Liver (tissue), 3 donors: ENCODE results near the gene RASSF7.

Source experiments
- ATF3 ChIP-seq: IDR thresholded peaks from 2 replicates; pipeline ENCODE4 v1.6.1; 2016; ENCODE audit warnings: antibody characterized with exemption
- EGR1 ChIP-seq, 2 donors: IDR thresholded peaks; 2 replicates each; pipeline ENCODE4 v1.6.1; 2016 to 2018; ENCODE audit warnings: antibody characterized with exemption in 2 of 2, low read depth in 2 of 2
- FOXA1 ChIP-seq: IDR thresholded peaks from 2 replicates; pipeline ENCODE4 v1.6.1; 2016; ENCODE audit warnings: antibody characterized with exemption
- JUND ChIP-seq, 2 donors: IDR thresholded peaks; 2 replicates each; pipeline ENCODE4 v1.6.1; 2016; ENCODE audit warnings: antibody characterized with exemption in 2 of 2
- MAX ChIP-seq: IDR thresholded peaks from 2 replicates; pipeline ENCODE4 v1.6.1; 2016; ENCODE audit warnings: antibody characterized with exemption
- NR2F2 ChIP-seq: IDR thresholded peaks from 2 replicates; pipeline ENCODE4 v1.6.1; 2016; ENCODE audit warnings: antibody characterized with exemption
- RAD21 ChIP-seq, 2 donors: IDR thresholded peaks; 2 replicates each; pipeline ENCODE4 v1.6.1; 2016; ENCODE audit warnings: antibody characterized with exemption in 2 of 2, mild to moderate bottlenecking in 2 of 2
- SP1 ChIP-seq: IDR thresholded peaks from 2 replicates; pipeline ENCODE4 v1.6.1; 2018; ENCODE audit warnings: antibody characterized with exemption, mild to moderate bottlenecking
- TAF1 ChIP-seq: conservative IDR thresholded peaks from 2 replicates; pipeline ENCODE4 v1.6.1; 2016; ENCODE audit warnings: antibody characterized with exemption, mild to moderate bottlenecking
- YY1 ChIP-seq: IDR thresholded peaks from 2 replicates; pipeline ENCODE4 v1.6.1; 2016; ENCODE audit warnings: antibody characterized with exemption, mild to moderate bottlenecking
- TF ChIP-seq, protein P1 (sequence below): fragments of 150-350 bp; IDR thresholded peaks from 2 replicates; pipeline ENCODE4 v1.5.1; 2017; ENCODE audit warnings: improper control_type of control experiment, low read depth, low read length; ENCODE audit not compliant: missing input control
- TF ChIP-seq, protein P2 (sequence below): IDR thresholded peaks from 2 replicates; pipeline ENCODE4 v1.6.1; 2016; ENCODE audit warnings: antibody characterized with exemption
- TF ChIP-seq, protein P3 (sequence below): IDR thresholded peaks from 2 replicates; pipeline ENCODE4 v1.6.1; 2016; ENCODE audit warnings: antibody characterized with exemption, mild to moderate bottlenecking
- donor health status: healthy.
- donor health status: healthy.

GRCh38 chr11:532986-533585, 27.7 kb upstream of the RASSF7 start:
- TF ChIP-seq, protein P1, sequence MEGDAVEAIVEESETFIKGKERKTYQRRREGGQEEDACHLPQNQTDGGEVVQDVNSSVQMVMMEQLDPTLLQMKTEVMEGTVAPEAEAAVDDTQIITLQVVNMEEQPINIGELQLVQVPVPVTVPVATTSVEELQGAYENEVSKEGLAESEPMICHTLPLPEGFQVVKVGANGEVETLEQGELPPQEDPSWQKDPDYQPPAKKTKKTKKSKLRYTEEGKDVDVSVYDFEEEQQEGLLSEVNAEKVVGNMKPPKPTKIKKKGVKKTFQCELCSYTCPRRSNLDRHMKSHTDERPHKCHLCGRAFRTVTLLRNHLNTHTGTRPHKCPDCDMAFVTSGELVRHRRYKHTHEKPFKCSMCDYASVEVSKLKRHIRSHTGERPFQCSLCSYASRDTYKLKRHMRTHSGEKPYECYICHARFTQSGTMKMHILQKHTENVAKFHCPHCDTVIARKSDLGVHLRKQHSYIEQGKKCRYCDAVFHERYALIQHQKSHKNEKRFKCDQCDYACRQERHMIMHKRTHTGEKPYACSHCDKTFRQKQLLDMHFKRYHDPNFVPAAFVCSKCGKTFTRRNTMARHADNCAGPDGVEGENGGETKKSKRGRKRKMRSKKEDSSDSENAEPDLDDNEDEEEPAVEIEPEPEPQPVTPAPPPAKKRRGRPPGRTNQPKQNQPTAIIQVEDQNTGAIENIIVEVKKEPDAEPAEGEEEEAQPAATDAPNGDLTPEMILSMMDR: no peak
- TF ChIP-seq ATF3 (no peak), MAX (no peak), YY1 (no peak), TAF1 (no peak), RAD21 (IDR thresholded peaks at IDR 0.05) (no peak), EGR1 (IDR thresholded peaks at IDR 0.05; ENCODE audit: low read depth in 2 of 2) (no peak), FOXA1 (no peak), JUND (IDR thresholded peaks at IDR 0.05) (no peak), SP1 (no peak), NR2F2 (no peak)
- TF ChIP-seq, protein P2, sequence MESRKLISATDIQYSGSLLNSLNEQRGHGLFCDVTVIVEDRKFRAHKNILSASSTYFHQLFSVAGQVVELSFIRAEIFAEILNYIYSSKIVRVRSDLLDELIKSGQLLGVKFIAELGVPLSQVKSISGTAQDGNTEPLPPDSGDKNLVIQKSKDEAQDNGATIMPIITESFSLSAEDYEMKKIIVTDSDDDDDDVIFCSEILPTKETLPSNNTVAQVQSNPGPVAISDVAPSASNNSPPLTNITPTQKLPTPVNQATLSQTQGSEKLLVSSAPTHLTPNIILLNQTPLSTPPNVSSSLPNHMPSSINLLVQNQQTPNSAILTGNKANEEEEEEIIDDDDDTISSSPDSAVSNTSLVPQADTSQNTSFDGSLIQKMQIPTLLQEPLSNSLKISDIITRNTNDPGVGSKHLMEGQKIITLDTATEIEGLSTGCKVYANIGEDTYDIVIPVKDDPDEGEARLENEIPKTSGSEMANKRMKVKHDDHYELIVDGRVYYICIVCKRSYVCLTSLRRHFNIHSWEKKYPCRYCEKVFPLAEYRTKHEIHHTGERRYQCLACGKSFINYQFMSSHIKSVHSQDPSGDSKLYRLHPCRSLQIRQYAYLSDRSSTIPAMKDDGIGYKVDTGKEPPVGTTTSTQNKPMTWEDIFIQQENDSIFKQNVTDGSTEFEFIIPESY: no peak
- TF ChIP-seq, protein P3, sequence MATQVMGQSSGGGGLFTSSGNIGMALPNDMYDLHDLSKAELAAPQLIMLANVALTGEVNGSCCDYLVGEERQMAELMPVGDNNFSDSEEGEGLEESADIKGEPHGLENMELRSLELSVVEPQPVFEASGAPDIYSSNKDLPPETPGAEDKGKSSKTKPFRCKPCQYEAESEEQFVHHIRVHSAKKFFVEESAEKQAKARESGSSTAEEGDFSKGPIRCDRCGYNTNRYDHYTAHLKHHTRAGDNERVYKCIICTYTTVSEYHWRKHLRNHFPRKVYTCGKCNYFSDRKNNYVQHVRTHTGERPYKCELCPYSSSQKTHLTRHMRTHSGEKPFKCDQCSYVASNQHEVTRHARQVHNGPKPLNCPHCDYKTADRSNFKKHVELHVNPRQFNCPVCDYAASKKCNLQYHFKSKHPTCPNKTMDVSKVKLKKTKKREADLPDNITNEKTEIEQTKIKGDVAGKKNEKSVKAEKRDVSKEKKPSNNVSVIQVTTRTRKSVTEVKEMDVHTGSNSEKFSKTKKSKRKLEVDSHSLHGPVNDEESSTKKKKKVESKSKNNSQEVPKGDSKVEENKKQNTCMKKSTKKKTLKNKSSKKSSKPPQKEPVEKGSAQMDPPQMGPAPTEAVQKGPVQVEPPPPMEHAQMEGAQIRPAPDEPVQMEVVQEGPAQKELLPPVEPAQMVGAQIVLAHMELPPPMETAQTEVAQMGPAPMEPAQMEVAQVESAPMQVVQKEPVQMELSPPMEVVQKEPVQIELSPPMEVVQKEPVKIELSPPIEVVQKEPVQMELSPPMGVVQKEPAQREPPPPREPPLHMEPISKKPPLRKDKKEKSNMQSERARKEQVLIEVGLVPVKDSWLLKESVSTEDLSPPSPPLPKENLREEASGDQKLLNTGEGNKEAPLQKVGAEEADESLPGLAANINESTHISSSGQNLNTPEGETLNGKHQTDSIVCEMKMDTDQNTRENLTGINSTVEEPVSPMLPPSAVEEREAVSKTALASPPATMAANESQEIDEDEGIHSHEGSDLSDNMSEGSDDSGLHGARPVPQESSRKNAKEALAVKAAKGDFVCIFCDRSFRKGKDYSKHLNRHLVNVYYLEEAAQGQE: no peak
